ENCODE results near the gene AUTS2.

DNA sequence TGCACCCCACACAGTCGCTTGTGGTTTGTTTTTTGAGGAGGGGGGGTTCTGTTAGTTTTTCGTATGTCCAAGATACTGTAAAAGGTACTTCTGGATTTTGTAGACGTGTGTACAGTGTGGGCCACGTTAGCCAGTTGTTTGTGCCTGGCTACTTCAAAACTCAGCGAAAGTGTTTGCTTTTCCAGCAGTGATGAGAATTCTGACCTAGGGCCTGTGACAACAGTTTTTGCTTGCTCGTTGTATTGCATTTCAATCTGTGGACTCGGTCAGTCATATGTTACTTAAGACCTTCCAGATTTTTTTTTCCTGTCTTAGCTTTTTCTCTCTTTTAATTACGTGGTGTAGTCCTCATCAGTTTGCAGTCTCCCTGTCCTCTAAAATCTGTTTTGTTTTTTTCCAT is 1194.8 kb downstream of the AUTS2 start:
- TF ChIP-seq POLR2A (IDR thresholded peaks at IDR 0.05), result no peak
- TF ChIP-seq, protein P1, sequence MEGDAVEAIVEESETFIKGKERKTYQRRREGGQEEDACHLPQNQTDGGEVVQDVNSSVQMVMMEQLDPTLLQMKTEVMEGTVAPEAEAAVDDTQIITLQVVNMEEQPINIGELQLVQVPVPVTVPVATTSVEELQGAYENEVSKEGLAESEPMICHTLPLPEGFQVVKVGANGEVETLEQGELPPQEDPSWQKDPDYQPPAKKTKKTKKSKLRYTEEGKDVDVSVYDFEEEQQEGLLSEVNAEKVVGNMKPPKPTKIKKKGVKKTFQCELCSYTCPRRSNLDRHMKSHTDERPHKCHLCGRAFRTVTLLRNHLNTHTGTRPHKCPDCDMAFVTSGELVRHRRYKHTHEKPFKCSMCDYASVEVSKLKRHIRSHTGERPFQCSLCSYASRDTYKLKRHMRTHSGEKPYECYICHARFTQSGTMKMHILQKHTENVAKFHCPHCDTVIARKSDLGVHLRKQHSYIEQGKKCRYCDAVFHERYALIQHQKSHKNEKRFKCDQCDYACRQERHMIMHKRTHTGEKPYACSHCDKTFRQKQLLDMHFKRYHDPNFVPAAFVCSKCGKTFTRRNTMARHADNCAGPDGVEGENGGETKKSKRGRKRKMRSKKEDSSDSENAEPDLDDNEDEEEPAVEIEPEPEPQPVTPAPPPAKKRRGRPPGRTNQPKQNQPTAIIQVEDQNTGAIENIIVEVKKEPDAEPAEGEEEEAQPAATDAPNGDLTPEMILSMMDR (IDR thresholded peaks at IDR 0.05), result no peak
